Stimulated activated CD8-positive, alpha-beta memory T cell treated with anti-CD3 and anti-CD28 coated beads, Interleukin-12 subunit alpha, Interleukin-12 subunit beta, amount 100 ng/mL, for 24 hours (primary cell): ENCODE results near the gene CCDC50.

Source experiments
- DNase-seq: peaks from one replicate; pipeline ENCODE4 v3.0.0-alpha.2; 2020; ENCODE audit errors: extremely low read depth

The CCDC50 gene

GRCh38 chr3:191425322-191425734 lies 96.1 kb downstream of the CCDC50 start:
- DNase-seq = no peak

DNA sequence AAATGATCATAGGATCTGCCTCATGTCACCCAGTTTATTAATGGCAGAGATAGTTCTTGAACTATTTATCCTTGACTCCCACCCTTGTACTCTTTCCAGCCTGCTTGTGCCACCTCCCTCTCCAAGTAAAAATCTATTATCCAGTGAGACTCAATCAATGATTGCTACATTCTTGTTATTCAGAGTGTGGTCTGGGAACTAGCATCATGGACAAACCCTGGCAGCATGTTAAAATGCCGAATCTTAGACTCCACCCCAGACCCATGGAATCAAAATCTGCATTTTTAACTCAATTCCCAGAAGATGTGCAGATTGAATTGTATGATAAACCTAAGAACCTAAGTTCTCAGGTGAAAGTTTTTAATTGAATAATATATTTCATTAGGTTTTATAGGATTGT lies 97.1 kb downstream of the CCDC50 start:
- no peak for DNase-seq

GRCh38 chr3:191428177-191428576 lies 99.0 kb downstream of the CCDC50 start:
- DNase-seq = no peak

GRCh38 chr3:191430103-191430502 lies 100.9 kb downstream of the CCDC50 start:
- DNase-seq = no peak

DNA sequence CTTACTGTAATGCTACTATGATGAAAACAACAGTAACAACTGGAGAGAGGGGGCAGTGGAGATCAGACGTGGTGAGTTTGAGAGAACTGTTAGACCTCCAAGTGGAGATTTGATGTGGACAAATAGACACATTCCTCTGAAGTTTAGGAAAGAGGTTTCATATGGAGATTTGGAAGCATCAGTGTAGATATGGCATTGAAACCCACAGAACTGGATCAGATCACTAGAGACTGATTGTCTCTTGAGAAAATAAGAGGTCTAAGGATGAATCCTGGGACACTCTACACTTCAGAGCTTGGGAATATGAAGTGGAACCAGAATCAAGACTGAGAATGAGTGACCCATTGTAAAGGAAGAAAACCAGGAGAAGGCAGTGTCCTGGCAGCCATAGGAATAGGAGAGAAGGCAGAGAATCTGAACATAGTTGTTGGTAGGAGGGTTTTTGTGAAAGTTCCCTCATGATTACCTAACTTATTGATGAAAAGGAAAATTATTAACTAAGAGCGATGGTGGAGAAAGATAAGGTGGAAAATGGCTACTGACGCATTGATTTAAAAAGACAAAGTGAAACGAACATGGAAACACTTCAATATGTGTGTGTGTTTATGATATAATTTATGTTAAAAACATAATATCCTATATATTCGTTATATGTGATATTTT lies 102.1 kb downstream of the CCDC50 start:
- DNase-seq = no peak

- DNase-seq = no peak
These were observed 103.0 kb downstream of the CCDC50 start for GRCh38 chr3:191432162-191432561.

DNA sequence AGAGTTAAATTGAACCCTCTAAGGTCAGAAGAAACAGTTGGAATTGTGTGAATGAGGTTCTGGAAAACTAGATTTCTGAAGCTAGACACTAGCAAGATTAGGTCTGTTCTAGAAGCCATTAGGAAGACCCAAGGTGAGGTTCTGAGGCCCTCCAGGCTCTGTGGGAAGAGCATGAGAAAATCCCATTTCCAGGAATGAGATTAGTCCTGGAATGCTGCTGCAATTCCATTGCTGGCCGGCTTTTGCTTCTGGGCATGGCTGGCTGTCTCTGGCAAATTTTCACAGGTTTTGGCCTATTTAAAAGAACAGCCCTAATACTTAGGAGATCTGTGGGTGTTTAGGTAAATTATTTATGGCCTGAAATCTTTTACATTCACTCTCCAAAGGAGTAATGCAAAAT lies 104.8 kb downstream of the CCDC50 start:
- DNase-seq = no peak

- DNase-seq = no peak
These were observed 106.8 kb downstream of the CCDC50 start for GRCh38 chr3:191435981-191436380.

DNA sequence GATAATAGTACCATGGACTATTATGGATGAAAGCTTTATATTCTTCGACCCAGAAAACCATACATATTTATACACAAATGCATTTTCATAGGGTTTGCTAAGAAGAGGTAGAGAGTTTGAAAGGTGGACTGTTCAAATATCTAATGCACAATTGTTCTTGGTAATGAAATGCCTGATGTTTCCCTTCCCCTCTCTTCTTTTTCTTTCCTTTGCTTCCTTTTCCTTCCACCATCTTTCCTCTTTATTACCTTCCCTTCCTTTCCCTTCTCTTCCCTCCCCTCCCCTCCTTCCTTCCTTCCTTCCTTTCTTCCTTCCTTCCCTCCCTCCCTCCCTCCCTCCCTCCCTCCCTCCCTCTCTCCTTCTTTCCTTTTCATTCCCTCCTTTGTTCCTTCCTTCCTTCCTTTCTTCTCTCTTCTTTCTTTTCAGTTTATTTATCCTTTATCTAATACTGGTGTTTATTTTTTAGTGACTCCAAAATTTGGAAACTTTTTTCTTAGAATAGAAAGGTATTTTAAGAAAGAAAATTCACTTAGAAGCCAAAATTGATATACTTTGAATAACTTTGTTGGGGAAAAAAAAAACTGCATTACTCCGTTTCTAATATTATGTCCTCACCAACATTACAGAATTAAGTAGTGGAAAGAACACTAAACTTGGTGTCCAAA lies 109.1 kb downstream of the CCDC50 start:
- no peak for DNase-seq

DNA sequence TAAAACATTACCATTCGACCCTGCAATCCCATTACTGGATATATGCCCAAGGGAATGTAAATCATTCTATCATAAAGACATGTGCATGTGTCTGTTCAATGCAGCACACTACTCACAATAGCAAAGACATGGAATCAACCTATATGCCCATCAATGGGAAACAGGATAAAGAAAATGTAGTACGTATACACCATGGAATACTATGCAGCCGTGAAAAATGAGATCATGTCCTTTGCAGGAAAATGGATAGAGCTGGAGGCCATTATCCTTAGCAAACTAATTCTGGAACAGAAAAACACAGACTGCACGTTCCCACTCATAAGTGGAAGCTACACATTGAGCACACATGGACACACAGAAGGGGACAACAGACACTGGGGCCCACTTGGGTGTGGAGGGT lies 111.3 kb downstream of the CCDC50 start:
- no peak for DNase-seq

GRCh38 chr3:191441687-191442086 lies 112.5 kb downstream of the CCDC50 start:
- DNase-seq = no peak

GRCh38 chr3:191444569-191444968 lies 115.4 kb downstream of the CCDC50 start:
- DNase-seq = no peak
